NCI-H2227 (cell line): ENCODE data around the gene SEC16B.

Experiments
- DNase-seq: peaks from one replicate; lab custom pipeline; 2025; ENCODE audit not compliant: unreplicated experiment; lab: John Stamatoyannopoulos, UW

The SEC16B gene

GRCh38 chr1:177977141-177977540 lies 7.3 kb upstream of the SEC16B start:
- no peak for DNase-seq

- DNase-seq, result no peak
These were observed 6.7 kb upstream of the SEC16B start for GRCh38 chr1:177976596-177976995.

- no peak for DNase-seq
These were observed 6.0 kb upstream of the SEC16B start for GRCh38 chr1:177975588-177976495.

- no peak for DNase-seq
These were observed 3.7 kb upstream of the SEC16B start for GRCh38 chr1:177973585-177973984.

- DNase-seq, result no peak
These were observed 749 bp downstream of the SEC16B start for GRCh38 chr1:177969109-177969508.

- no peak for DNase-seq
These were observed 3.7 kb downstream of the SEC16B start for GRCh38 chr1:177966199-177966598.

- no peak for DNase-seq
These were observed 4.6 kb downstream of the SEC16B start for GRCh38 chr1:177965293-177965692.

- DNase-seq, result no peak
These were observed 5.5 kb downstream of the SEC16B start for GRCh38 chr1:177964336-177964735.

GRCh38 chr1:177960939-177961622 lies 8.8 kb downstream of the SEC16B start:
- no peak for DNase-seq

- DNase-seq, result peak; percentile 37
These were observed 9.9 kb downstream of the SEC16B start for GRCh38 chr1:177959811-177960515.

- DNase-seq, result no peak
These were observed 11.8 kb downstream of the SEC16B start for GRCh38 chr1:177958092-177958491.

- no peak for DNase-seq
These were observed 15.8 kb downstream of the SEC16B start for GRCh38 chr1:177954076-177954475.

- no peak for DNase-seq
These were observed 16.3 kb downstream of the SEC16B start for GRCh38 chr1:177953549-177953948.

GRCh38 chr1:177952691-177953090 lies 17.2 kb downstream of the SEC16B start:
- no peak for DNase-seq

- no peak for DNase-seq
These were observed 17.6 kb downstream of the SEC16B start for GRCh38 chr1:177952249-177952648.

GRCh38 chr1:177950506-177950905 lies 19.4 kb downstream of the SEC16B start:
- no peak for DNase-seq

- peak; percentile 88 for DNase-seq
These were observed 21.4 kb downstream of the SEC16B start for GRCh38 chr1:177948336-177948972.

- DNase-seq, result no peak
These were observed 22.2 kb downstream of the SEC16B start for GRCh38 chr1:177947623-177948022.

GRCh38 chr1:177945943-177946650 lies 23.8 kb downstream of the SEC16B start:
- DNase-seq, result peak; percentile 81
